Adipocyte (in vitro differentiated cells): ENCODE results near the gene PLXDC1.

Experiments used
- DNase-seq: peaks from one replicate; pipeline ENCODE4 v3.0.0-alpha.2; 2015; ENCODE audit warnings: low read depth
- H3K27me3 ChIP-seq: replicated peaks from 2 replicates; pipeline ENCODE4 v1.7.0; 2013; ENCODE audit warnings: mild to moderate bottlenecking, low read length, moderate library complexity; ENCODE audit not compliant: control insufficient read depth, insufficient read depth
- H3K36me3 ChIP-seq: 2 replicates; pipeline ENCODE4 v1.7.0; 2013; ENCODE audit warnings: low read length, mild to moderate bottlenecking, moderate library complexity; ENCODE audit not compliant: control insufficient read depth, insufficient read depth, severe bottlenecking
- H3K4me1 ChIP-seq: 2 replicates; pipeline ENCODE4 v1.7.0; 2013; ENCODE audit warnings: mild to moderate bottlenecking, low read length, moderate library complexity; ENCODE audit not compliant: control insufficient read depth, insufficient read depth
- H3K4me3 ChIP-seq: 2 replicates; pipeline ENCODE4 v1.7.0; 2013; ENCODE audit warnings: mild to moderate bottlenecking, low read length, moderate library complexity
- H3K9ac ChIP-seq: 2 replicates; pipeline ENCODE4 v1.7.0; 2013; ENCODE audit warnings: mild to moderate bottlenecking, low read length, moderate library complexity
- H3K9me3 ChIP-seq: 2 replicates; pipeline ENCODE4 v1.7.0; 2013; ENCODE audit warnings: mild to moderate bottlenecking, low read length, moderate library complexity; ENCODE audit not compliant: control insufficient read depth

Gene PLXDC1

GRCh38 chr17:39150795-39151149 lies 665 bp downstream of the PLXDC1 start:
- Histone ChIP-seq H3K4me3 (peak overlapping the region; percentile 47), H3K9me3 (no peaks in the 10 kb centered on the region)
- DNase-seq: no peak

GRCh38 chr17:39150104-39150634 lies 1.3 kb downstream of the PLXDC1 start:
- Histone ChIP-seq H3K4me1 (peaks cover 13% of the 10 kb centered on the region), H3K9me3 (no peaks in the 10 kb centered on the region), H3K9ac (no peak overlapping the region), H3K36me3 (no peaks in the 10 kb centered on the region), H3K27me3 (no peaks in the 10 kb centered on the region), H3K4me3 (no peak overlapping the region)
- no peak for DNase-seq

More at GRCh38 chr17:39150795-39151149, 665 bp downstream of the PLXDC1 start:
- H3K4me1 ChIP-seq: peaks cover 13% of the 10 kb centered on the region
- H3K9ac ChIP-seq: no peak overlapping the region
- no peaks in the 10 kb centered on the region for H3K36me3 ChIP-seq
- no peaks in the 10 kb centered on the region for H3K27me3 ChIP-seq

DNA sequence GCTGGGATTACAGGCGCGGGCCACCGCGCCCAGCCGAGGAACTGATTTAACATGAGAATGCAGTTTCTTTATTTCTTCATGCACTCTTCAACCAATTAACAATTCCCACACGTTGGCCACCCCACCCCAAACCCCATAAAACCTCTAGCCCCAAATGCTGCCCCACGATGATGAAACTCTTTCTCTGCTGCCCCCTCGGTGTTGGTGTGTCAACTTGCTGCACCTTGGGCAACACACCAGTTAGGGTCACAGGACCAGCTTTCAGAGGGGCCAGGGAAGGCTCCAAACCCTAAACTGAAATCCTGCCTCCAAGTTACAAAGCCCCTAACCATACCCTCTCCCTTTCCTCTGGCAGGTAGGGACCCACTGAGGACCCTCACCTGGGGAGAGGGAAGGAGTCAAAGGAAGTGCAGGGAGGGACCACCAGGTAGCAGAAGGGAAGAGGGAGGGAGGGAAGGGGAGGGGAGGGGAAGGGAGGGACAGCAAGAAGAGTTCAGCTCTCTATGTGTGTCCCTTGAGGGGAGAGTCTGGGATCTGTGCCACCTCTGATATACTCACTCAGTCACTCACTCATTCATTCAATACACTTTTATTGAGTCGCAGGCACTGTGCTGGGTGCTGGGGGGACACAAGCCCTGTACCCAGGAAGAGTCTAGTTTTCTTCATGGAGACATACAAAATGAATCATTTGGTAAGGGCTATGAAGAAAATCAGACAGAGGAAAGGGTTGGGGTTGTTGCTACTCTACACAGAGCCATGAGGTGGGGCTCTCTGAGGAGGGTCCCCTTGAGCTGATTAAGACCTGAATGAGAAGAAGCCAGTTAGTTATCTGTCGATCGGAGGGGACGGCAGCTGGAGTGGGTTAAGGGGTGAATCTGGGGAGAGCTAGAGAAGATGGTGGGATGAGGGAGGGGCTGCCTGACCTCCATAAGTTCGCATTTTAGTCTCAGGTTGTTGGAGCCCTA lies 3.9 kb downstream of the PLXDC1 start:
- H3K27me3 ChIP-seq: no peaks in the 10 kb centered on the region
- no peak for DNase-seq
- H3K36me3 ChIP-seq: no peaks in the 10 kb centered on the region
- no peaks in the 10 kb centered on the region for H3K9me3 ChIP-seq
- no peak overlapping the region for H3K4me3 ChIP-seq
- H3K9ac ChIP-seq: no peak overlapping the region
- peaks cover 24% of the 10 kb centered on the region for H3K4me1 ChIP-seq

GRCh38 chr17:39146273-39146672 lies 5.2 kb downstream of the PLXDC1 start:
- H3K9me3 ChIP-seq: no peaks in the 10 kb centered on the region
- no peak overlapping the region for H3K9ac ChIP-seq
- no peak for DNase-seq
- peaks cover 20% of the 10 kb centered on the region for H3K4me1 ChIP-seq
- no peaks in the 10 kb centered on the region for H3K27me3 ChIP-seq
- no peaks in the 10 kb centered on the region for H3K36me3 ChIP-seq
- H3K4me3 ChIP-seq: no peak overlapping the region

DNA sequence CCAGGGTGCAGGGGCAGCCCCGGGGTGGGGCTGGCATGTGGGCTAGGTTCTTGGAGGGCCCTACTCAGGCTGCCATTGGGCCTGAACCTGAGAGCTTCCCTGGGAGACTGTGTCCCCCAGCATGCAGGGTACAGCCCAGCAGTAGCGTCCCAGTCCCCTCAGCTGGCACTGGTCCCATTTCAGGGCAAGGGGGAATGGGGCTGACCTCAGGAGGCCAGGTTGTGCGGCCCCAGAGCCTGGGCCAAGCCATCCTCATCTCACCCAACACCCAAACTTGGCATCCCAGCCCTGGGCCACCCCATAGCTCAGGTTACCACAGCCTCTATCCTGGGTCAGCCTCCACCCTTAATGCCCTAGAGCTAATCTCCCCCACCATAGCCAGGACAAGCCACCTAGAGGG lies 6.3 kb downstream of the PLXDC1 start:
- H3K36me3 ChIP-seq: no peaks in the 10 kb centered on the region
- H3K27me3 ChIP-seq: no peaks in the 10 kb centered on the region
- no peak overlapping the region for H3K4me3 ChIP-seq
- H3K9me3 ChIP-seq: no peaks in the 10 kb centered on the region
- H3K4me1 ChIP-seq: peaks cover 20% of the 10 kb centered on the region
- no peak overlapping the region for H3K9ac ChIP-seq
- no peak for DNase-seq

GRCh38 chr17:39144416-39144840 lies 7.0 kb downstream of the PLXDC1 start:
- DNase-seq: no peak
- no peaks in the 10 kb centered on the region for H3K36me3 ChIP-seq
- peaks cover 25% of the 10 kb centered on the region for H3K4me1 ChIP-seq
- peak overlapping the region; percentile 2 for H3K9ac ChIP-seq
- no peaks in the 10 kb centered on the region for H3K27me3 ChIP-seq
- no peaks in the 10 kb centered on the region for H3K9me3 ChIP-seq
- H3K4me3 ChIP-seq: no peak overlapping the region

GRCh38 chr17:39143552-39144093 lies 7.8 kb downstream of the PLXDC1 start:
- H3K36me3 ChIP-seq: no peaks in the 10 kb centered on the region
- no peak for DNase-seq
- no peaks in the 10 kb centered on the region for H3K9me3 ChIP-seq
- peaks cover 33% of the 10 kb centered on the region for H3K4me1 ChIP-seq
- H3K9ac ChIP-seq: peak overlapping the region; percentile 2
- no peaks in the 10 kb centered on the region for H3K27me3 ChIP-seq
- H3K4me3 ChIP-seq: no peak overlapping the region

- H3K9ac ChIP-seq: no peak overlapping the region
- no peaks in the 10 kb centered on the region for H3K9me3 ChIP-seq
- H3K4me3 ChIP-seq: no peak overlapping the region
- H3K27me3 ChIP-seq: no peaks in the 10 kb centered on the region
- H3K36me3 ChIP-seq: no peaks in the 10 kb centered on the region
- peaks cover 33% of the 10 kb centered on the region for H3K4me1 ChIP-seq
- no peak for DNase-seq
Measured at GRCh38 chr17:39141915-39142664, 9.3 kb downstream of the PLXDC1 start.

GRCh38 chr17:39141294-39141693 lies 10.1 kb downstream of the PLXDC1 start:
- H3K36me3 ChIP-seq: no peaks in the 10 kb centered on the region
- peaks cover 33% of the 10 kb centered on the region for H3K4me1 ChIP-seq
- no peak for DNase-seq
- H3K9ac ChIP-seq: no peak overlapping the region
- no peak overlapping the region for H3K4me3 ChIP-seq
- no peaks in the 10 kb centered on the region for H3K9me3 ChIP-seq
- H3K27me3 ChIP-seq: no peaks in the 10 kb centered on the region

- Histone ChIP-seq H3K4me1 (peaks cover 28% of the 10 kb centered on the region), H3K9me3 (no peaks in the 10 kb centered on the region), H3K4me3 (no peak overlapping the region), H3K9ac (no peak overlapping the region), H3K27me3 (no peaks in the 10 kb centered on the region), H3K36me3 (no peaks in the 10 kb centered on the region)
- DNase-seq: no peak
Measured at GRCh38 chr17:39139561-39139960, 11.9 kb downstream of the PLXDC1 start.

DNA sequence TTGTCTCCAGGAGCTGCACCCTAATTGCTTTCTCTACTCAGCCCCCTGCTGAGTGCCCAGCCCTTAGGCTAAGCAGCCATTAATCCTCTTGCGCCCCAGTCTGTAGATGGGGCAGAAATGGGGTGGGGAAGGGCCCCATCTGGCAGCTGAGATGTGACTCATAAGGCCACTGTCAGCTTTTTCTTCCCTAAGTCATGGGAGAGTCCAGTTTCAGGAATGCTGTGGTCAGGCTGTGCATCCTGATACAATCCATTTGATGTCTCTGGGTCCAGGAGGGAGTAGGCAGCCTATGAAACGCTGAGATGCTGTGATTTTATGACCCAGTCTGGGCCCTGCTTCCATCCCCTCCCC lies 12.3 kb downstream of the PLXDC1 start:
- no peaks in the 10 kb centered on the region for H3K36me3 ChIP-seq
- H3K4me1 ChIP-seq: peaks cover 23% of the 10 kb centered on the region
- H3K9ac ChIP-seq: peak overlapping the region; percentile 23
- DNase-seq: peak; percentile 80
- no peaks in the 10 kb centered on the region for H3K9me3 ChIP-seq
- no peaks in the 10 kb centered on the region for H3K27me3 ChIP-seq
- no peak overlapping the region for H3K4me3 ChIP-seq
